ENCODE data around the gene PLBD1.

GRCh38 chr12:14510574-14510973 lies 57.1 kb downstream of the PLBD1 start:
- TF ChIP-seq MAX (IDR thresholded peaks at IDR 0.05) (no peak), USF2 (IDR thresholded peaks at IDR 0.05) (no peak), JUNB (IDR thresholded peaks at IDR 0.05) (no peak), TP53 (CRISPR knock-in tag; IDR thresholded peaks at IDR 0.05) (no peak), CTCF (IDR thresholded peaks at IDR 0.05) (no peak)

Data from A549 (cell line).